WTC11 (cell line): Measurements from ENCODE around the gene NPB. TPM values are rescaled to one million over a fixed set of nuclear protein-coding genes. Genes with fewer than 3 reads are reported as not detected.

Experiments
- ATAC-seq: fragments of 200-7000 bp; cut with Tn5 transposase; 2 replicates; pipeline ENCODE4 v1.10.0; 2021; ENCODE audit warnings: mild to moderate bottlenecking, moderate library complexity
- CTCF ChIA-PET: fragments of 300-600 bp; sonication (Branson Sonifier 250); formaldehyde crosslinking; loops from one replicate; lab custom pipeline; 2021; ENCODE audit warnings: antibody characterized with exemption; lab: Charles Lee
- POLR2A ChIA-PET: fragments of 350-600 bp; sonication (Branson Sonifier 250); formaldehyde crosslinking; loops from one replicate; lab custom pipeline; 2021; ENCODE audit warnings: antibody characterized with exemption; lab: Charles Lee
- DNase-seq: peaks from one replicate; pipeline ENCODE4 v3.0.0; 2021; ENCODE audit warnings: low spot score
- H3K27ac Mint-ChIP-seq: 2 replicates; pipeline ENCODE4 v1.8.0; 2021; ENCODE audit warnings: mixed read lengths
- H3K27me3 Mint-ChIP-seq: 2 replicates; pipeline ENCODE4 v1.8.0; 2021; ENCODE audit warnings: low read depth, mild to moderate bottlenecking, moderate library complexity, mixed read lengths
- H3K36me3 Mint-ChIP-seq: 2 replicates; pipeline ENCODE4 v1.8.0; 2021; ENCODE audit warnings: mixed read lengths
- H3K4me1 Mint-ChIP-seq: 2 replicates; pipeline ENCODE4 v1.8.0; 2022; ENCODE audit warnings: mixed read lengths
- H3K4me3 Mint-ChIP-seq: 2 replicates; pipeline ENCODE4 v1.8.0; 2021; ENCODE audit warnings: mild to moderate bottlenecking, moderate library complexity, mixed read lengths
- H3K9me3 Mint-ChIP-seq: 2 replicates; pipeline ENCODE4 v1.8.0; 2021; ENCODE audit warnings: mixed read lengths
- ELF4 ChIP-seq: sonication (generic); formaldehyde crosslinking; IDR thresholded peaks from 2 replicates; pipeline ENCODE4 v1.8.1; 2022; ENCODE audit warnings: low read depth, mild to moderate bottlenecking, moderate library complexity, missing genetic modification reagents
- GTF2I ChIP-seq: fragments of 250-450 bp; sonication (Bioruptor Pico); conservative IDR thresholded peaks from 2 replicates; pipeline ENCODE4 v1.4.0; 2021; ENCODE audit warnings: mild to moderate bottlenecking
- NFE2L1 ChIP-seq: sonication (generic); formaldehyde crosslinking; IDR thresholded peaks from 2 replicates; pipeline ENCODE4 v1.8.1; 2023; ENCODE audit warnings: missing genetic modification reagents
- NFYB ChIP-seq: sonication (generic); formaldehyde crosslinking; conservative IDR thresholded peaks from 2 replicates; pipeline ENCODE4 v1.8.0; 2022; ENCODE audit warnings: low read depth, missing genetic modification reagents
- NR1H2 ChIP-seq: sonication (generic); formaldehyde crosslinking; IDR thresholded peaks from 2 replicates; pipeline ENCODE4 v1.9.0; 2021; ENCODE audit warnings: mild to moderate bottlenecking, moderate library complexity, missing genetic modification reagents
- NR2C2 ChIP-seq: sonication (generic); formaldehyde crosslinking; IDR thresholded peaks from 2 replicates; pipeline ENCODE4 v1.8.0; 2022; ENCODE audit warnings: mild to moderate bottlenecking, missing genetic modification reagents
- PRRX2 ChIP-seq: fragments of 250-450 bp; sonication (Bioruptor Pico); IDR thresholded peaks from 2 replicates; pipeline ENCODE4 v1.8.0; 2021; ENCODE audit warnings: mild to moderate bottlenecking
- RELA ChIP-seq: sonication (generic); formaldehyde crosslinking; IDR thresholded peaks from 2 replicates; pipeline ENCODE4 v1.8.1; 2022; ENCODE audit warnings: missing genetic modification reagents, mild to moderate bottlenecking, borderline replicate concordance
- TEAD4 ChIP-seq: sonication (generic); formaldehyde crosslinking; IDR thresholded peaks from 2 replicates; pipeline ENCODE4 v1.8.0; 2022; ENCODE audit warnings: mild to moderate bottlenecking, missing genetic modification reagents
- ZNF232 ChIP-seq: sonication (generic); formaldehyde crosslinking; IDR thresholded peaks from 2 replicates; pipeline ENCODE4 v1.8.0; 2022; ENCODE audit warnings: mild to moderate bottlenecking, missing genetic modification reagents
- ZNF423 ChIP-seq: fragments of 250-450 bp; sonication (Bioruptor Pico); IDR thresholded peaks from 2 replicates; pipeline ENCODE4 v2.1.2; 2022; ENCODE audit warnings: mild to moderate bottlenecking, moderate library complexity
- total RNA-seq: library from RNA; stranded (reverse); gene quantifications from 3 replicates; pipeline ENCODE4 v1.2.3, GENCODE V29; 2021
- TF ChIP-seq, protein P1 (sequence below): sonication (generic); formaldehyde crosslinking; IDR thresholded peaks from 2 replicates; pipeline ENCODE4 v1.8.0; 2022; ENCODE audit warnings: mild to moderate bottlenecking, missing genetic modification reagents
- TF ChIP-seq, protein P2 (sequence below): fragments of 250-450 bp; sonication (Bioruptor Pico); IDR thresholded peaks from 2 replicates; pipeline ENCODE4 v1.8.0; 2021; ENCODE audit warnings: mild to moderate bottlenecking
- TF ChIP-seq, protein P3 (sequence below): sonication (generic); formaldehyde crosslinking; IDR thresholded peaks from 2 replicates; pipeline ENCODE4 v1.8.1; 2022; ENCODE audit warnings: mild to moderate bottlenecking, moderate library complexity, missing genetic modification reagents
- TF ChIP-seq, protein P4 (sequence below): sonication (generic); formaldehyde crosslinking; IDR thresholded peaks from 2 replicates; pipeline ENCODE4 v1.8.1; 2022; ENCODE audit warnings: mild to moderate bottlenecking, missing genetic modification reagents, moderate library complexity, borderline replicate concordance
- TF ChIP-seq, protein P5 (sequence below): fragments of 200-600 bp; IDR thresholded peaks from 2 replicates; pipeline ENCODE4 v1.8.0; 2022; ENCODE audit warnings: antibody characterized with exemption
- TF ChIP-seq, protein P6 (sequence below): sonication (generic); formaldehyde crosslinking; IDR thresholded peaks from 2 replicates; pipeline ENCODE4 v1.8.0; 2022; ENCODE audit warnings: mild to moderate bottlenecking, missing genetic modification reagents
- TF ChIP-seq, protein P7 (sequence below): fragments of 250-450 bp; sonication (Bioruptor Pico); IDR thresholded peaks from 2 replicates; pipeline ENCODE4 v1.9.0; 2021; ENCODE audit warnings: moderate library complexity, mild to moderate bottlenecking, inconsistent platforms, borderline replicate concordance

Gene NPB
- total RNA-seq, 1 experiment from 2014 or later: 1.9 TPM

DNA sequence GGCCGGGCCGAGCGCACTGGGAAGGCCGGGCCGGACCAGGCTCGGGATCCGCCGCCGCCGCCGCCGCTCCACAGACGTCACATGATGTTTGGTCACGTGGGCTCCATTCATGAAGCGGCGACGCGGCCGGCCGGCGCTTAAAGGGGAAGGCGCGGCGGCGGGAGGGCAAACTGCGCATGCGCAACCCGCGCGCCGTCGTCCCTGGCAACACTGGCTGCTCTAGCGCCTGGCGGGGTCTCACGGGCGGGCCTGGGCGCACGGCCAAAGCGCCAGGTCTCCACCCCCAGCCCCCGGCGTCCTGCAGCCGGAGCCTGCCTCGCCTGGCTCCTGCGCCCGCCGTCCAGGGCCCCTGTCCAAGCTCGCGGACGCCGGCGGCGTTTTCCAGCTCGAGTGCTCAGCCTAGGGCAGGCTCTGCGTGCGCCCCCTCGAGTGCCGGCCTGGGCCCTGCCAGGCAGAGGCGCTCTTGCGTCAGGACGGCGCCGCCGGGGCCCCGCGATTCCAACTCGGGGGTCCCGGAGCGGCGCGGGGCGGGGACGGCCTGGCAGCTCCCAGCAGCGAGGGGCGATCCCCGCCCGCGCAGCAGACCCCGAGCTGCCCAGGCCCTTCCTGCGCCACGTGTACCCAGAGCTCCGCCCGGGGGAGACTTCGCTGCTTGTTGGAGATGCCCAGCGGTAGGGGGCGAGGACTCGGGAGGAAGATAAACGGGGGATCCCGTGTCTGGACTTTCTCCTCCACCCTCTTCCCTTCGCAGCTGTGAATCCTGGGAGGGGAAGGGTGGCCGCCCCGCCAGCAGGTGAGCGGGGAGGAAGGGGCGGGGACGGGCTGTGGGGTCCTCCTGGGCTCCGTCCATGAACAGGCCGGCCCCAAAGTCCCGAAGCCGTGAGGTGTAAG lies 25.9 kb downstream of the NPB start, which contains the start of gene MAFG (continued):
- TF ChIP-seq, protein P1, sequence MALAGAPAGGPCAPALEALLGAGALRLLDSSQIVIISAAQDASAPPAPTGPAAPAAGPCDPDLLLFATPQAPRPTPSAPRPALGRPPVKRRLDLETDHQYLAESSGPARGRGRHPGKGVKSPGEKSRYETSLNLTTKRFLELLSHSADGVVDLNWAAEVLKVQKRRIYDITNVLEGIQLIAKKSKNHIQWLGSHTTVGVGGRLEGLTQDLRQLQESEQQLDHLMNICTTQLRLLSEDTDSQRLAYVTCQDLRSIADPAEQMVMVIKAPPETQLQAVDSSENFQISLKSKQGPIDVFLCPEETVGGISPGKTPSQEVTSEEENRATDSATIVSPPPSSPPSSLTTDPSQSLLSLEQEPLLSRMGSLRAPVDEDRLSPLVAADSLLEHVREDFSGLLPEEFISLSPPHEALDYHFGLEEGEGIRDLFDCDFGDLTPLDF: no peak
- TF ChIP-seq, protein P2, sequence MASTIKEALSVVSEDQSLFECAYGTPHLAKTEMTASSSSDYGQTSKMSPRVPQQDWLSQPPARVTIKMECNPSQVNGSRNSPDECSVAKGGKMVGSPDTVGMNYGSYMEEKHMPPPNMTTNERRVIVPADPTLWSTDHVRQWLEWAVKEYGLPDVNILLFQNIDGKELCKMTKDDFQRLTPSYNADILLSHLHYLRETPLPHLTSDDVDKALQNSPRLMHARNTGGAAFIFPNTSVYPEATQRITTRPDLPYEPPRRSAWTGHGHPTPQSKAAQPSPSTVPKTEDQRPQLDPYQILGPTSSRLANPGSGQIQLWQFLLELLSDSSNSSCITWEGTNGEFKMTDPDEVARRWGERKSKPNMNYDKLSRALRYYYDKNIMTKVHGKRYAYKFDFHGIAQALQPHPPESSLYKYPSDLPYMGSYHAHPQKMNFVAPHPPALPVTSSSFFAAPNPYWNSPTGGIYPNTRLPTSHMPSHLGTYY: no peak
- no peak for TF ChIP-seq PRRX2 (CRISPR knock-in tag)
- TF ChIP-seq NR2C2 (CRISPR knock-in tag): no peak
- TF ChIP-seq ZNF423 (CRISPR knock-in tag): no peak
- TF ChIP-seq NFE2L1 (CRISPR knock-in tag): no peak

DNA sequence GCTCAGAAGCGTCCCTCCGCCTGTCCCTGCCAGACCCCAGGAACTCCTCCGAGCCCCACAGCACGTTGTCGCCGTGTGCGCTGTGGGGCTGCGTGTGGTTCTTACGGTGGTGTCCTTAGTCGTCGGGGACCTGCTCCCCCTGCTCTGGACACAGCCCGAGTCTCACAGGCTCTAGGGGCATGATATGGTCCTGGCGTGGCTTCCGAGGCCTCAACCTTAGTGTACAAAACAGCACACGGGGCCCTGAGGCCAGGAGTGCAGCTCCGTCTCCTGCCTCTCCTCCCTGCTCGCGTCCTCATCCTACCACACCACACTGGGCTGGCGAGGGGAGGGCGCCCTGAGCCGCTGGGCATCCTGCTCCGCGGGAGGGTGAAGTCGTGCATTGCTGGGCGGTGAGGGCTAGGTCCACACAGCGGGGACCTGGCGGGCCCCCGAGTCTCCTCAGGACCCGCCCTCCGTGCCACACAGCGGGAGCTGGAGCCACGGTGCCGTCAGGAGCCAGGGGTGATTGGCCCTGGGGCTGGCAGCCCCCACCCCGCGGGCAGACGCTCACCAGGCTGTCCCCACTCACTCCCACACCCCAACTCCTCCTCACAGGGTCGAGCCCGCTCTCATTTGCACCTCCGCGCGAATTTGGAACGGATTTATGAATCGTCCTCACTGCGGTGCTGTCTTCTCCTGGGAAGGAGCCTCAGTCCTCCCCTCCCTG lies 26.7 kb downstream of the NPB start:
- ATAC-seq (no peak), DNase-seq (no peak)
- H3K4me3 Mint-ChIP-seq: peak overlapping the region; percentile 60
- CTCF ChIA-PET: interaction anchor here (0.6 to 3.9 kb wide), 13 partner anchors 11 to 206 kb away, joined by 3 to 21 read pairs (median 4); partner anchors contain the start of genes ASPSCR1, DCXR, NOTUM and RAC3
- H3K9me3 Mint-ChIP-seq: no peaks in the 10 kb centered on the region
- POLR2A ChIA-PET: interaction anchor here (0.6 to 2.7 kb wide), 4 partner anchors 8 to 225 kb away, joined by 3 to 11 read pairs (median 4); partner anchors contain the start of genes PYCR1 and SIRT7
- H3K27ac Mint-ChIP-seq: no peak overlapping the region
- TF ChIP-seq, protein P3, sequence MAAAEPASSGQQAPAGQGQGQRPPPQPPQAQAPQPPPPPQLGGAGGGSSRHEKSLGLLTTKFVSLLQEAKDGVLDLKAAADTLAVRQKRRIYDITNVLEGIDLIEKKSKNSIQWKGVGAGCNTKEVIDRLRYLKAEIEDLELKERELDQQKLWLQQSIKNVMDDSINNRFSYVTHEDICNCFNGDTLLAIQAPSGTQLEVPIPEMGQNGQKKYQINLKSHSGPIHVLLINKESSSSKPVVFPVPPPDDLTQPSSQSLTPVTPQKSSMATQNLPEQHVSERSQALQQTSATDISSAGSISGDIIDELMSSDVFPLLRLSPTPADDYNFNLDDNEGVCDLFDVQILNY (CRISPR knock-in tag): no peak
- TF ChIP-seq ZNF232 (CRISPR knock-in tag) (no peak), TEAD4 (CRISPR knock-in tag) (no peak), NFYB (CRISPR knock-in tag) (no peak), ELF4 (no peak), RELA (no peak), GTF2I (CRISPR knock-in tag) (no peak), NR1H2 (no peak)
- TF ChIP-seq, protein P4, sequence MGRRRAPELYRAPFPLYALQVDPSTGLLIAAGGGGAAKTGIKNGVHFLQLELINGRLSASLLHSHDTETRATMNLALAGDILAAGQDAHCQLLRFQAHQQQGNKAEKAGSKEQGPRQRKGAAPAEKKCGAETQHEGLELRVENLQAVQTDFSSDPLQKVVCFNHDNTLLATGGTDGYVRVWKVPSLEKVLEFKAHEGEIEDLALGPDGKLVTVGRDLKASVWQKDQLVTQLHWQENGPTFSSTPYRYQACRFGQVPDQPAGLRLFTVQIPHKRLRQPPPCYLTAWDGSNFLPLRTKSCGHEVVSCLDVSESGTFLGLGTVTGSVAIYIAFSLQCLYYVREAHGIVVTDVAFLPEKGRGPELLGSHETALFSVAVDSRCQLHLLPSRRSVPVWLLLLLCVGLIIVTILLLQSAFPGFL: no peak
- TF ChIP-seq, protein P5, sequence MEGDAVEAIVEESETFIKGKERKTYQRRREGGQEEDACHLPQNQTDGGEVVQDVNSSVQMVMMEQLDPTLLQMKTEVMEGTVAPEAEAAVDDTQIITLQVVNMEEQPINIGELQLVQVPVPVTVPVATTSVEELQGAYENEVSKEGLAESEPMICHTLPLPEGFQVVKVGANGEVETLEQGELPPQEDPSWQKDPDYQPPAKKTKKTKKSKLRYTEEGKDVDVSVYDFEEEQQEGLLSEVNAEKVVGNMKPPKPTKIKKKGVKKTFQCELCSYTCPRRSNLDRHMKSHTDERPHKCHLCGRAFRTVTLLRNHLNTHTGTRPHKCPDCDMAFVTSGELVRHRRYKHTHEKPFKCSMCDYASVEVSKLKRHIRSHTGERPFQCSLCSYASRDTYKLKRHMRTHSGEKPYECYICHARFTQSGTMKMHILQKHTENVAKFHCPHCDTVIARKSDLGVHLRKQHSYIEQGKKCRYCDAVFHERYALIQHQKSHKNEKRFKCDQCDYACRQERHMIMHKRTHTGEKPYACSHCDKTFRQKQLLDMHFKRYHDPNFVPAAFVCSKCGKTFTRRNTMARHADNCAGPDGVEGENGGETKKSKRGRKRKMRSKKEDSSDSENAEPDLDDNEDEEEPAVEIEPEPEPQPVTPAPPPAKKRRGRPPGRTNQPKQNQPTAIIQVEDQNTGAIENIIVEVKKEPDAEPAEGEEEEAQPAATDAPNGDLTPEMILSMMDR: no peak
- TF ChIP-seq, protein P6, sequence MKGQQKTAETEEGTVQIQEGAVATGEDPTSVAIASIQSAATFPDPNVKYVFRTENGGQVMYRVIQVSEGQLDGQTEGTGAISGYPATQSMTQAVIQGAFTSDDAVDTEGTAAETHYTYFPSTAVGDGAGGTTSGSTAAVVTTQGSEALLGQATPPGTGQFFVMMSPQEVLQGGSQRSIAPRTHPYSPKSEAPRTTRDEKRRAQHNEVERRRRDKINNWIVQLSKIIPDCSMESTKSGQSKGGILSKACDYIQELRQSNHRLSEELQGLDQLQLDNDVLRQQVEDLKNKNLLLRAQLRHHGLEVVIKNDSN (CRISPR knock-in tag): no peak
- TF ChIP-seq, protein P7, sequence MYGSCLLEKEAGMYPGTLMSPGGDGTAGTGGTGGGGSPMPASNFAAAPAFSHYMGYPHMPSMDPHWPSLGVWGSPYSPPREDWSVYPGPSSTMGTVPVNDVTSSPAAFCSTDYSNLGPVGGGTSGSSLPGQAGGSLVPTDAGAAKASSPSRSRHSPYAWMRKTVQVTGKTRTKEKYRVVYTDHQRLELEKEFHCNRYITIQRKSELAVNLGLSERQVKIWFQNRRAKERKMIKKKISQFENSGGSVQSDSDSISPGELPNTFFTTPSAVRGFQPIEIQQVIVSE (CRISPR knock-in tag): no peak
- TF ChIP-seq, protein P1: no peak
- H3K4me1 Mint-ChIP-seq: peaks cover 23% of the 10 kb centered on the region
- peaks cover 3% of the 10 kb centered on the region; the same call in 1 of the 2 replicates for H3K27me3 Mint-ChIP-seq
- H3K36me3 Mint-ChIP-seq: peaks cover under 1% of the 10 kb centered on the region; the same call in 1 of the 2 replicates
